NCI-H774 (cell line): ENCODE measurements around the gene MFAP3.
"Not testable (repeated sequence)": the region's sequence is repeated elsewhere in the genome, so short reads cannot be mapped to it uniquely, and the experiment has no call there.

ENCODE experiments used
- DNase-seq: peaks from one replicate; lab custom pipeline; 2025; lab: John Stamatoyannopoulos, UW

MFAP3 gene

GRCh38 chr5:154053468-154053867 is 14.7 kb downstream of the MFAP3 start:
- no peak for DNase-seq

DNA sequence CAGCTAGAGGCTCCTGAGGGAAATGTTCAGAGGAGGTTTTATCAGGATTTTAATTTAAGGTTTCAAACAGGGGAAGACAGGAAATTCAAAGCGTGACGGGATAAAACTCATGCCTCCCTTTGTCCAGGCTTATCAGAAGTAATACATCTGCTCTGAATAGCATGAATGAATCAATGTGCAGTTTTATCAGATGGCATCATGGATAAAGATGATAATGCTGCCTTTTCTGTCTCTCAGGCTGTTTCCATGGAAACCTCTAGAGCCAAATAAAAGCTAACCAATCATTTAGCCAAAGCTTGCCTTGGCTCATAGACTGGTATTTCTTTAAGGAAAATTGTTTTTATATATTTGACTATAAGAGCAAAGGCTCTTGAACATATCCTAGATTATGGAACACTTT is 16.4 kb downstream of the MFAP3 start:
- DNase-seq, result no peak

DNA sequence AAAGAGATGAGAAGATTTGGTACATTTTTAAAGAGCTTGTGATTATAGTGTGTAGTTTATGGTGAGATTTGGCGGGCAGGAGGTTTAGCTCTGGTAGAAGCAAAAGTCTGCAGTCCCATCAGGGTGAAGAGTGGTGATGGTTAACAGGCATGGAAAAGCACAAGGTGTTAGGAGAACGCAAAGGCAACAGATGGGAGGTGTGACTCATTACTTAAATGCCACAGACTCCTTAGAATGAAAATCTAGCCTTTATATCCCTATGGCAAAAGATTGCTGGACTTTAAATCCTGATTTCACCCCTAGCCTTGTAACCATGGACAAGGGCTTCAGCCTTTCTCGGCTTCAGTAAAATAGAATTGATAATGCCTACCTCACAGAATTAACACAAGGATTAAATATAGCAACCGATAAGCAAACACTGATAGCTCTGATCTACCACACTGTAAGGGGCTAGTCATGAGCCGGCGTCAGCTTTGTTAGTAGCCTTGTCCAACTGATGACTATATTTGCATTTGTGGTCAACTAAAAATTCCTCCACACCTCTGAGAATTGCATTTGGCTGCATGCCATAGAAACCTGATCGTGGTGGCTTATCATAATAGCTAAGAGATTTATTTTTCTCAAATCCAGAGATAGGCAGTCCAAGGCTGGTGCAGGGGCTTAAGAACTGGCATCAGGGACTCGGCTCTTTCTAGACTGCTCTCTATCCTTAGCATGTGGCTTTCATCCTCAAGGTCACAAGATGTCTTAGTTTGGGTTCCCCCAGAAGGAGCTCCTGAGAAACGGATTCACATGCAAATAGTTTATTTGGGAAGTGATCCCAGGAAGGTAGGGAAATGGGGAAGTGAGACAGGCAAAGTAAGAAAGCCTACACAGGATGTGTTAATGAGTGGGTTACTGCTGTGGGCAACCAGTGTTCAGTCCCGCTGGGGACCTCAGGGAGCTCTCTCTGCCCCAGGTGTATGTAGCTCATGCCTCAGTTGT is 19.6 kb downstream of the MFAP3 start:
- DNase-seq, result no peak

DNA sequence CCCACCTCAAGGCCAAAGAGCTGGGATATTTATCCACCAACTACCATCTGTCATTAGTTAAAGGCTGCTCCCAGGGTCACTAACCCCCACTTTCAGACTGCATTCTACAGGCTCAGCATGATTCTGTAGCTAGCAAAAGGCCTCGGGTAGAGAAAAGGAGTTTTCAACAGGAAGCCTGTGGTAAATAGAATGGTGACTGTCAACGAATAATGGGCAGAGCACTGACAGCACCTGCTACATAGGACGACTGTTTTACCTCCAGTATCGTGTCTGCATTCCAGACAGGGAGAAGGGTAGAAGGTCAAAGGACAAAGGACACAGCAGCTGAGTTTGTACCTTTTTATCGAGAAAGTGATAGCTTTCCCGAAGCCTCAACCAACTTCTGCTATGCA is 20.3 kb downstream of the MFAP3 start:
- DNase-seq, result no peak

DNA sequence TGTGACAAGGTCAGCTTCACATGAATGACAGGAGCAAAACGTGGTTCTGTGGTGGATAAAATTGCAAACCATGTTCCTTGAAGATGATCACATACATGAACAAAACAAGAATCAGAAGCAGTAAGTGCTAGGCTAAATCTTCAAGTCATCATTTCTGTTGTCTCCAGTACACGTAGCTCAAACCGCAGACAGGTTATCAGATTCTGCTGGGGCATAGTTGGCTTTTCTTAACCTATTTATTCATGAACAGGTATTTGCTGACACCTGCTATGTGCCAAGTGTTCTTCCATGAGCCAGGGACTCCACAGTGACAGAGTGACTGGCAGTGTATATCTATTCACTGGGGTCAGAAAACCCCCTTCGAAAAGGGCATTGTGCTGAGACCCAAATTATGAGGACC is 20.8 kb downstream of the MFAP3 start:
- DNase-seq, result no peak

DNA sequence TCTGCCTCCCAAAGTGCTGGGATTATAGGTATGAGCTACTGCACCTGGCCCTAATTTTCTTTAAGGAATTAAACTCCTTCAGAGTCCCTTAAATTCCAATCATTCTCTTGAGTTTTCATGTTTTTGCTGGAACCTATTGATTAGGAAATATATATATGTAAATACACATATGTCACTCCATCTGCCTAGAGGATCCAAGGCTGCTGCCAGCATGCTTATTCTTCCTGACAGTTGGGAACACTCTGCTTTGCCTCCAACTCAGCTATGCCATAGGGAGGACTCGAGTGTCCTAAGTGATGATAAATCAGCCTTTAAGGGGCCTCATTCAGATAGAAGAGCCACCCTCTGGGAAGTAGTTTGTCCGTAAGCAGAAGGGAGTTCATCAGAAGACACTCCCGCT is 21.8 kb downstream of the MFAP3 start:
- DNase-seq, result no peak

- DNase-seq, result no peak
These were observed 24.6 kb downstream of the MFAP3 start for GRCh38 chr5:154063372-154063771.

GRCh38 chr5:154065971-154066370 is 27.2 kb downstream of the MFAP3 start:
- no peak for DNase-seq

DNA sequence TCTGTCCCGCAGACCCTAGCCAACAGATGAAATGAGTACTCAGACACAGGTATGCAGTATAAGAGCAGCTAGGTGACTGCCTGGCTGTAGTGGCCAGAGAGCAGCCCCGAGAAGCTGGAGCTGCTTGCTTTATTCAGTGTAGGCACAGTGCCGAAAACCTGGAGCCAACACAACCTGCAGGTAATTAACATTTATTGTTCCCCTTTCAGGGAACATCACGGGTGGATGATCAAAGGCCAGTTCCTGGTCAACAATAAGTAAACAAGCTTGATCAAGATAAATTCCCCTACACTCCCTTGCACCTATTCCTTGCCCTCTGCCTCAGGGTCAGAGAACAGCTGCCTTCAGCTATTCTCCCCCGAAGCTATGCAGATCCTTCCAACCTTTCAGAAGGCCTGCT is 31.1 kb downstream of the MFAP3 start:
- not testable (repeated sequence) for DNase-seq

DNA sequence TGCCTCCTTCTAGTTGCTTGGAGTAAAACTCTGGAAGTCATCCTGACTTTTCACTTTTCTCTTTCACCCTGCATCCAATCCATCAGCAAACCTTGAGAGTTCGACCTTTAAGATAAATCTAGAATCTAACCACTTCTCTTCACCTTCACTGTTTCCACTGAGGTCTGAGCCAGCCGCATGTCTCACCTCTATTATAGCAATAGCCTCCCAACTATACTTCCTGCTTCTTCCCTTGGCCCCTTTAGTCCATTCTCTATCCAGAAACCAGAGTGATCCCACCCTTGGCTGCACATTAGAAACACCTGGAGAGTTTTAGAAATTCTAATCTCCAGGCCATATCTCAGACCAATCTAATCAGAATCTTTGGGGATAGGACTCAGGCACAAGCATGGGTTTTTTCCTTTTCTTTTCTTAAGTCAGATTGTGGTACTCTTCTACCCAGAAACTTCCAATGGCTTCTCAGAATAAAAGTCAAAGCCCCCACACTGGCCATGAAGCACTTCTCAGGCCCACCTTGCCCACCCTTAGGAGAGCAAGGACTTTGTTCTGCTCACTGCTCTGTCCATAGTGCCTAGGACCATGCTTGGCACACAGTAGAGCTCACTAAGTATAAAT is 33.1 kb downstream of the MFAP3 start:
- DNase-seq, result no peak

GRCh38 chr5:154072414-154073171 is 33.8 kb downstream of the MFAP3 start:
- peak; percentile 60 for DNase-seq

DNA sequence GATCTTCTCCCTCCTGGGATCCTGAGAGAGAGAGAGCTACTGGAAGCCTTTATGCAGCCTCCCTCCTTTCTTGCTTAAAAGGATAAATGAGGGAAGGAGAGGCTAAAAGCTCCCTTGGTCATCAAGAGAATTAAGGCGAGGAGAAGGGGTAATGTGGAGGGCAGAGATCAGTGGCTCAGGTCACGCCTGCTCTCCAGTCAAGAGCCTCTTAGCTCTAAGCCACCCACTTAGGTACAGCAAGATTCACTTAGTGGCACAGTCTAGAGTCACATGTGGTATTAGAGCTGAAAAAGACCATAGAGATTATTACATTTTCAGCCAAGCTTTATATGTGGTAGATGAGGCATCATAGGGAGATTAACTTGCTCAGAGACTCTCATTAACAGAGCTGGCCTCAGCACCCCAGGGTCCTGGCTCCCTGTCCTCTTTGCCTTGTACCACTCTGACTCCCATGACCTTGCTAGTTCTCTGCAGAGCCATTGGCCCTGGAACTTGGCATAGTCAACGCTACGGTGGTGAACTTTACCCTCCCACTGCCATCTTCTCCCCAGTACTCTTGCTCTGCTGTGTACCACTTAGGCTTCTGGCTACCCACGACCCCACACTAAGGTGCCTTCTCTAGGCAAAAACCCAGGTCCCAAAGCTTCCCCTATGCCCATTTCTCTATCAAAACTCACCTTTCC is 37.6 kb downstream of the MFAP3 start:
- no peak for DNase-seq

- DNase-seq, result no peak
These were observed 38.9 kb downstream of the MFAP3 start for GRCh38 chr5:154077696-154078095.

GRCh38 chr5:154078272-154078671 is 39.5 kb downstream of the MFAP3 start:
- peak; percentile 67 for DNase-seq

- DNase-seq, result no peak
These were observed 42.5 kb downstream of the MFAP3 start for GRCh38 chr5:154081246-154081645.

DNA sequence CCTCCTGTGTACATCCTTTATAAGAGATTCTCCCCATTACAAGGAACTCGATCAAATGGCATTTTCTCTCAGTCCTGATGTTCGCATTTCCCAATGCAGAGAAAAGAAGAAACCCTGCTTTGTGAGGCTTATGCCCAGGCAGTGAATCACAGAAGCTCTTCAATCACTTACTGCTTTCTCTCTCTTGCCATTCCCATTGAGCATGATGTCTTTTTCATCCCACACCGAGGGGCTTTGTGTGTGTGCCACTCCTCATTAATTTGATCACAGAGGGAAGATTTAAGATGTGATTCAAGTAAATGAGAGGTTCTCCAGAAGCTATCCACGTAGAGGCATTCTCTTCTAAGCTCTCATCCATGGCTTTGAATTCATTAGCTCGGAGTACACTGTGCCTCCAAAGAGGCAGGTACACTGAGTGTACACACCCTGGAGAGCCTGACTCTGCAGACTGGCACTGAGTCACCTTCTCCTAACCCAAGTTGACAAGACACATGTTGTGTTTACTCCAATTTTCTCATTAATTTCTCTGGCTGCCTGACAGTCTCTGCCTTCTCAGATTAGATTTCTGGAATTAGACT is 45.4 kb downstream of the MFAP3 start:
- no peak for DNase-seq

DNA sequence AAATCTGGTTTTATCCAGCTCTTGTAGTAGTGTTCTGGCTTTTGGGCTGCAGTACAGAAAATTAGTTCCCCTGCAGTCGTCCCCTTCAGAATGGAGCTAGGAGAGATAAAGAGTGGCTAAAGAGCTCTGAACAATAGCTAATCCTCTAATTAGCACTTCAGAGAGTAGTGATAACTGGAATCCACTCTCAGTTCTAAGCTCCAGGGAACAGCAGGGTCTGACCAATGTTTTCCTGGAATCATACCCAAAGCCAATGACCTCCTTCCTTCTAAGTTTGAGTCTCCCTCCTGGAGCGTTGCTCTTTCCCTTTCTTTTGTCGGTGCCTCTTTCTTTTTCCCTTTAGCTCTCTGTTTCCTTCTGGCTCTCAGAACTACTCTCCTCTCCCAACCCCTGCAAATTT is 47.4 kb downstream of the MFAP3 start:
- no peak for DNase-seq

DNA sequence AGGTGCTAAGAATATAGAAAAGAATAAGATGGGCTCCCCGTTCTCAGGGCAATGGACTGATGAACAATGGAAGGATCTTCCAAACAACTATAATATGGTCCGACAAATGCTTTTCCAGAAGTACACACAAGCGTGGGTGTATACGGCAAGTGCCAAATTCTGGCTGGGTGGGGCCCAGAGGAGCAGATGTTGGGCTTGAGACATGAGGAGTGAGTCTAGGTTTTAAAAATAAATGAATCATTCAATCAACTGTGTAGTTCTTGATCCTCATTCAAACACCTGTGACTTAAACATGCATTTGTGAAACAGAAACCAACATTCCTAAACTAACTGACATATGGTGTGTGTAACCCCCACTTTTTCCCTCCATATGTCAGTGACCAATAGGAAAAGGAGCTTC is 47.9 kb downstream of the MFAP3 start:
- no peak for DNase-seq

GRCh38 chr5:154087260-154087659 is 48.5 kb downstream of the MFAP3 start:
- peak; percentile 62 for DNase-seq

GRCh38 chr5:154088801-154089200 is 50.0 kb downstream of the MFAP3 start:
- DNase-seq, result no peak

DNA sequence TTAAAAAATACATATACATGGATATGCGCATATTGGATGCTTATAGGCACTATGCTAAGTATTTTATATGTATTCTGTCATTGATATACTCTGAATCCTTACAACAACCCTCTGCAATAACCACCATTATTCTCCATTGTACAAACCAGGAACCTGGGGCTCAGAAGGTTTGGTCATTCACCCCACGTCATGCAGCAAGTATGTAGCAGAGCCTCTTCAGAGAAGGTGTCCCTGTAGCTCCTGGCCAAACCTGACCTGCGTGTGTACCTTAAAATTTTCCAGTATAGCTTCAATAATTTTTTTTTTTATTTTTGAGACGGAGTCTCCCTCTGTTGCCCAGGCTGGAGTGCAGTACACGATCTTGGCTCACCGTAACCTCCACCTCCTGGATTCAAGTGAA is 51.9 kb downstream of the MFAP3 start:
- DNase-seq, result no peak
